Measurements from ENCODE around the gene JAG2.
"Not testable (repeated sequence)": the region's sequence is repeated elsewhere in the genome, so short reads cannot be mapped to it uniquely, and the experiment has no call there.

JAG2 gene

GRCh38 chr14:105120056-105120455, 48.5 kb downstream of the JAG2 start:
- no peak for DNase-seq

GRCh38 chr14:105119408-105120025, 49.1 kb downstream of the JAG2 start:
- DNase-seq = no peak

- peak in 16 of 56 donors; percentile 2 to 67 (median 19) for DNase-seq
Observed at GRCh38 chr14:105118646-105119407, 49.7 kb downstream of the JAG2 start.

- DNase-seq = no peak
Observed at GRCh38 chr14:105117710-105118385, 50.7 kb downstream of the JAG2 start.

- DNase-seq = no peak
Observed at GRCh38 chr14:105117257-105117646, 51.3 kb downstream of the JAG2 start.

GRCh38 chr14:105116451-105117256, 51.9 kb downstream of the JAG2 start:
- DNase-seq = peak in 4 of 56 donors; percentile 16 to 48 (median 41)

- DNase-seq = not testable (repeated sequence)
Observed at GRCh38 chr14:105109243-105109642, 59.3 kb downstream of the JAG2 start.

- DNase-seq = no peak
Observed at GRCh38 chr14:105108516-105108864, 60.1 kb downstream of the JAG2 start.

- no peak for DNase-seq
Observed at GRCh38 chr14:105107781-105108515, 60.6 kb downstream of the JAG2 start.

GRCh38 chr14:105107351-105107750, 61.2 kb downstream of the JAG2 start:
- no peak for DNase-seq

- DNase-seq = no peak
Observed at GRCh38 chr14:105105158-105105557, 63.4 kb downstream of the JAG2 start.

GRCh38 chr14:105102893-105103292, 65.7 kb downstream of the JAG2 start:
- no peak for DNase-seq

GRCh38 chr14:105102361-105102870, 66.2 kb downstream of the JAG2 start:
- no peak for DNase-seq

- DNase-seq = no peak
Observed at GRCh38 chr14:105100910-105101309, 67.7 kb downstream of the JAG2 start.

GRCh38 chr14:105099778-105100177, 68.8 kb downstream of the JAG2 start:
- DNase-seq = no peak

GRCh38 chr14:105098316-105098715, 70.3 kb downstream of the JAG2 start:
- DNase-seq = no peak

GRCh38 chr14:105097794-105098127, 70.8 kb downstream of the JAG2 start:
- no peak for DNase-seq

GRCh38 chr14:105096206-105096875, 72.2 kb downstream of the JAG2 start:
- no peak for DNase-seq

GRCh38 chr14:105095236-105095805, 73.3 kb downstream of the JAG2 start:
- no peak for DNase-seq
